Measurements from ENCODE around the gene CTNNB1.

Gene CTNNB1

GRCh38 chr3:41188306-41188705 is 11.0 kb upstream of the CTNNB1 start:
- no peak for DNase-seq (ENCODE audit: low spot score)
- POLR2A ChIA-PET (ENCODE audit: low non-redundant PET): no interaction called here
- TF ChIP-seq CTCF (conservative IDR thresholded peaks at IDR 0.05; ENCODE audit: low read depth): no peak
- no peak overlapping the region for H3K27ac ChIP-seq
- CTCF ChIA-PET: no interaction called here

GRCh38 chr3:41190509-41191284 is 8.6 kb upstream of the CTNNB1 start:
- DNase-seq (ENCODE audit: low spot score): no peak
- H3K27ac ChIP-seq: no peak overlapping the region
- ChIA-PET CTCF (interaction anchor here (0.6 to 0.9 kb wide), 2 partner anchors 41 to 136 kb away, joined by 3 to 4 read pairs; no protein-coding TSS in a partner anchor), POLR2A (ENCODE audit: low non-redundant PET) (no interaction called here)
- no peak for TF ChIP-seq CTCF (conservative IDR thresholded peaks at IDR 0.05; ENCODE audit: low read depth)

GRCh38 chr3:41192885-41193284 is 6.4 kb upstream of the CTNNB1 start:
- no peak for TF ChIP-seq CTCF (conservative IDR thresholded peaks at IDR 0.05; ENCODE audit: low read depth)
- H3K27ac ChIP-seq: no peak overlapping the region
- no peak for DNase-seq (ENCODE audit: low spot score)
- POLR2A ChIA-PET (ENCODE audit: low non-redundant PET): no interaction called here
- CTCF ChIA-PET: no interaction called here

GRCh38 chr3:41193794-41194539 is 5.3 kb upstream of the CTNNB1 start:
- ChIA-PET CTCF (no interaction called here), POLR2A (ENCODE audit: low non-redundant PET) (no interaction called here)
- no peak overlapping the region for H3K27ac ChIP-seq
- no peak for DNase-seq (ENCODE audit: low spot score)
- no peak for TF ChIP-seq CTCF (conservative IDR thresholded peaks at IDR 0.05; ENCODE audit: low read depth)

GRCh38 chr3:41194701-41195100 is 4.6 kb upstream of the CTNNB1 start:
- TF ChIP-seq CTCF (conservative IDR thresholded peaks at IDR 0.05; ENCODE audit: low read depth): no peak
- POLR2A ChIA-PET (ENCODE audit: low non-redundant PET): no interaction called here
- CTCF ChIA-PET: interaction anchor here (0.6 kb wide), 1 partner anchor 334 kb away, joined by 3 read pairs; no protein-coding TSS in a partner anchor
- H3K27ac ChIP-seq: no peak overlapping the region
- DNase-seq (ENCODE audit: low spot score): no peak

GRCh38 chr3:41195946-41196345 is 3.4 kb upstream of the CTNNB1 start:
- ChIA-PET CTCF (no interaction called here), POLR2A (ENCODE audit: low non-redundant PET) (no interaction called here)
- H3K27ac ChIP-seq: no peak overlapping the region
- no peak for TF ChIP-seq CTCF (conservative IDR thresholded peaks at IDR 0.05; ENCODE audit: low read depth)
- DNase-seq (ENCODE audit: low spot score): no peak
